H9 (cell line): ENCODE results near the gene HAND1. TPM values are rescaled to one million over a fixed set of nuclear protein-coding genes. Genes with fewer than 3 reads are reported as not detected.

Experiments
- DNase-seq: peaks from one replicate; pipeline ENCODE4 v3.0.0-alpha.2; 2017
- H2AFZ ChIP-seq: one replicate; pipeline ENCODE4 v1.6.1; 2013; ENCODE audit warnings: mild to moderate bottlenecking, low read length, control low read depth, moderate library complexity
- H2AK5ac ChIP-seq: 2 replicates; pipeline ENCODE4 v1.6.1; 2013; ENCODE audit warnings: low read length, control low read depth, mixed read lengths; ENCODE audit not compliant: insufficient read length
- H2BK120ac ChIP-seq: one replicate; pipeline ENCODE4 v1.6.1; 2013; ENCODE audit warnings: low read depth, mild to moderate bottlenecking, low read length, control low read depth, inconsistent platforms; ENCODE audit not compliant: poor library complexity, severe bottlenecking
- H2BK12ac ChIP-seq: 2 replicates; pipeline ENCODE4 v1.6.1; 2013; ENCODE audit warnings: low read length, control low read depth, mixed read lengths, low read depth; ENCODE audit not compliant: insufficient read length
- H2BK15ac ChIP-seq: 2 replicates; pipeline ENCODE4 v1.6.1; 2013; ENCODE audit warnings: low read depth, low read length, control low read depth
- H2BK20ac ChIP-seq: one replicate; pipeline ENCODE4 v1.6.1; 2013; ENCODE audit warnings: low read depth, mild to moderate bottlenecking, low read length, control low read depth, inconsistent platforms; ENCODE audit not compliant: poor library complexity, severe bottlenecking
- H2BK5ac ChIP-seq: 2 replicates; pipeline ENCODE4 v1.6.1; 2013; ENCODE audit warnings: low read length, control low read depth, mixed read lengths; ENCODE audit not compliant: insufficient read length
- H3K14ac ChIP-seq: 2 replicates; pipeline ENCODE4 v1.6.1; 2013; ENCODE audit warnings: low read length, control low read depth; ENCODE audit not compliant: insufficient read depth
- H3K18ac ChIP-seq: 2 replicates; pipeline ENCODE4 v1.6.1; 2013; ENCODE audit warnings: low read depth, mild to moderate bottlenecking, mixed read lengths, low read length, control low read depth; ENCODE audit not compliant: insufficient read length
- H3K23ac ChIP-seq: 2 replicates; pipeline ENCODE4 v1.6.1; 2013; ENCODE audit warnings: low read length, control low read depth, mixed read lengths, low read depth; ENCODE audit not compliant: insufficient read length
- H3K23me2 ChIP-seq: 2 replicates; pipeline ENCODE4 v1.6.1; 2013; ENCODE audit warnings: low read depth, mild to moderate bottlenecking, mixed read lengths, low read length, control low read depth; ENCODE audit not compliant: insufficient read length, poor library complexity, severe bottlenecking
- H3K27ac ChIP-seq: 2 replicates; pipeline ENCODE4 v1.5.1; 2013; ENCODE audit warnings: low read length, control low read depth, mixed read lengths, low read depth; ENCODE audit not compliant: insufficient read length
- H3K27me3 ChIP-seq: 2 replicates; pipeline ENCODE4 v1.6.1; 2013; ENCODE audit warnings: low read length, control low read depth, inconsistent platforms; ENCODE audit not compliant: insufficient read depth
- H3K4ac ChIP-seq: 2 replicates; pipeline ENCODE4 v1.6.1; 2013; ENCODE audit warnings: low read depth, mild to moderate bottlenecking, control low read depth, inconsistent platforms, low read length, moderate library complexity
- H3K4me1 ChIP-seq: 2 replicates; pipeline ENCODE4 v1.6.1; 2013; ENCODE audit warnings: low read length, control low read depth, inconsistent platforms; ENCODE audit not compliant: insufficient read depth
- H3K4me2 ChIP-seq: 2 replicates; pipeline ENCODE4 v1.6.1; 2013; ENCODE audit warnings: low read length, control low read depth, mixed read lengths; ENCODE audit not compliant: insufficient read length, insufficient read depth
- H3K56ac ChIP-seq: 2 replicates; pipeline ENCODE4 v1.6.1; 2013; ENCODE audit warnings: low read depth, mild to moderate bottlenecking, mixed read lengths, low read length, control low read depth; ENCODE audit not compliant: insufficient read length
- H3K79me1 ChIP-seq: 2 replicates; pipeline ENCODE4 v1.6.1; 2013; ENCODE audit warnings: low read depth, mild to moderate bottlenecking, moderate library complexity, low read length, control low read depth, inconsistent platforms; ENCODE audit not compliant: insufficient read depth, poor library complexity, severe bottlenecking
- H3K79me2 ChIP-seq: 2 replicates; pipeline ENCODE4 v1.6.1; 2013; ENCODE audit warnings: low read length, control low read depth, inconsistent platforms; ENCODE audit not compliant: insufficient read depth
- H3K9ac ChIP-seq: 2 replicates; pipeline ENCODE4 v1.6.1; 2013; ENCODE audit warnings: low read length, control low read depth, mixed read lengths; ENCODE audit not compliant: insufficient read length; ENCODE audit errors: extremely low read depth
- H3K9me3 ChIP-seq: one replicate; pipeline ENCODE4 v1.6.1; 2013; ENCODE audit warnings: low read depth, low read length, inconsistent platforms; ENCODE audit not compliant: control insufficient read depth
- H3T11ph ChIP-seq: one replicate; pipeline ENCODE4 v1.6.1; 2013; ENCODE audit warnings: mild to moderate bottlenecking, low read length, control low read depth, inconsistent platforms
- H4K20me1 ChIP-seq: one replicate; pipeline ENCODE4 v1.6.1; 2013; ENCODE audit not compliant: control insufficient read depth, insufficient read length, insufficient read depth
- H4K5ac ChIP-seq: 2 replicates; pipeline ENCODE4 v1.6.1; 2013; ENCODE audit warnings: low read depth, mild to moderate bottlenecking, mixed read lengths, low read length, control low read depth; ENCODE audit not compliant: insufficient read length
- H4K8ac ChIP-seq: replicated peaks from 2 replicates; pipeline ENCODE4 v1.6.1; 2013; ENCODE audit warnings: low read length, control low read depth, mixed read lengths, low read depth; ENCODE audit not compliant: insufficient read length
- H4K91ac ChIP-seq: 2 replicates; pipeline ENCODE4 v1.6.1; 2013; ENCODE audit warnings: low read depth, mild to moderate bottlenecking, moderate library complexity, mixed read lengths, low read length, control low read depth; ENCODE audit not compliant: insufficient read length
- H3K27ac Mint-ChIP-seq, 3 experiments: 2 replicates in 2 of 3; 3 replicates in 1 of 3; pipeline ENCODE4 v1.8.0; 2020 to 2021; ENCODE audit warnings: mixed read lengths in 3 of 3, mild to moderate bottlenecking in 1 of 3, moderate library complexity in 1 of 3
- H3K27me3 Mint-ChIP-seq: 2 replicates; pipeline ENCODE4 v1.8.0; 2021; ENCODE audit warnings: low read depth, mild to moderate bottlenecking, moderate library complexity, mixed read lengths
- H3K36me3 Mint-ChIP-seq, 3 experiments: 2 replicates in 2 of 3; 3 replicates in 1 of 3; pipeline ENCODE4 v1.8.0; 2020 to 2021; ENCODE audit warnings: low read depth in 3 of 3, mixed read lengths in 3 of 3; ENCODE audit not compliant: insufficient read depth in 1 of 3
- H3K4me1 Mint-ChIP-seq, 2 experiments: 2 replicates each; pipeline ENCODE4 v1.8.0; 2020; ENCODE audit warnings: mixed read lengths in 2 of 2
- H3K4me3 Mint-ChIP-seq, 2 experiments: 2 replicates in 1 of 2; 3 replicates in 1 of 2; pipeline ENCODE4 v1.8.0; 2020 to 2021; ENCODE audit warnings: mild to moderate bottlenecking in 2 of 2, mixed read lengths in 2 of 2, moderate library complexity in 1 of 2
- H3K9me3 Mint-ChIP-seq, 2 experiments: 2 replicates in 1 of 2; 3 replicates in 1 of 2; pipeline ENCODE4 v1.8.0; 2020; ENCODE audit warnings: mild to moderate bottlenecking in 2 of 2, mixed read lengths in 2 of 2, moderate library complexity in 1 of 2
- WGBS: extraction: QIAGEN DNeasy Blood & Tissue Kit; methylation state at CpG from one replicate; pipeline ENCODE4 v1.1.7; 2013; ENCODE audit warnings: missing lambda C conversion rate, low lambda C conversion rate, mixed read lengths; ENCODE audit not compliant: insufficient read length; ENCODE audit errors: extremely low coverage; 5-methylcytosine and 5-hydroxymethylcytosine counted together
- total RNA-seq: library from RNA; stranded (reverse); gene quantifications from 2 replicates; pipeline ENCODE4 v1.2.1, GENCODE V29; 2021
- TF ChIP-seq, protein P1 (sequence below): fragments of 200-600 bp; sonication (generic); conservative IDR thresholded peaks from 3 replicates; pipeline ENCODE4 v1.8.0; 2021; ENCODE audit warnings: antibody characterized with exemption, mild to moderate bottlenecking

The HAND1 gene
- total RNA-seq, 1 experiment from 2014 or later = not detected

DNA sequence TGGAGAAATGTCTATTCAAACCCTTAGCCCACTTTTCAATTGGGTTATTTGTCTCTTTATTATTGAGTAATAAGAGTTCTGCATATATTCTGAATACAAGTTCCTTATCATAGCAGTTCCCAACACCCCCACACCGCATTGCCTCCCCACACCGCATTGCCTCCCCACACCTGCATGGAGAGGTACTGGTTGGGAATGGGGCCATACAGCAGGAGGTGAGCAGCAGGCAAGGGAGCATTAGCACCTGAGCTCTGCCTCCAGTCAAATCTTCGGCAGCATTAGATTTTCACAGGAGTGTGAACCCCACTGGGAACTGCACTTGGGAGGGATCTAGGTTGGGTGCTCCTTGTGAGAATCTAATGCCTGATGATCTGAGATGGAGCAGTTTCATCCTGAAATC lies 42.8 kb downstream of the HAND1 start:
- no peak overlapping the region for H3K14ac ChIP-seq

More for the DNA sequence above, 42.8 kb downstream of the HAND1 start:
- Histone ChIP-seq H3K56ac (no peak overlapping the region), H3K79me1 (no peaks in the 10 kb centered on the region), H4K5ac (no peak overlapping the region), H4K20me1 (no peaks in the 10 kb centered on the region), H2AK5ac (no peak overlapping the region), H3K23ac (no peak overlapping the region), H2BK20ac (no peak overlapping the region), H2BK120ac (no peak overlapping the region), H2BK12ac (no peak overlapping the region), H3T11ph (no peak overlapping the region), H3K79me2 (no peaks in the 10 kb centered on the region), H3K27ac (no peak overlapping the region), H4K91ac (no peak overlapping the region), H3K4ac (no peak overlapping the region), H2BK5ac (no peak overlapping the region), H3K27me3 (no peaks in the 10 kb centered on the region), H3K23me2 (no peaks in the 10 kb centered on the region), H3K4me2 (no peak overlapping the region), H2AFZ (no peak overlapping the region), H3K9me3 (no peaks in the 10 kb centered on the region), H2BK15ac (no peak overlapping the region), H3K4me1 (no peaks in the 10 kb centered on the region), H3K9ac (no peak overlapping the region), H3K18ac (no peak overlapping the region), H4K8ac (no peak overlapping the region)
- DNase-seq = no peak
- no peak overlapping the region for H3K4me3 Mint-ChIP-seq
- no peaks in the 10 kb centered on the region for H3K4me1 Mint-ChIP-seq
- peaks cover 3% of the 10 kb centered on the region in 2 experiments; a peak in 4 of 5 replicates for H3K9me3 Mint-ChIP-seq
- TF ChIP-seq, protein P1, sequence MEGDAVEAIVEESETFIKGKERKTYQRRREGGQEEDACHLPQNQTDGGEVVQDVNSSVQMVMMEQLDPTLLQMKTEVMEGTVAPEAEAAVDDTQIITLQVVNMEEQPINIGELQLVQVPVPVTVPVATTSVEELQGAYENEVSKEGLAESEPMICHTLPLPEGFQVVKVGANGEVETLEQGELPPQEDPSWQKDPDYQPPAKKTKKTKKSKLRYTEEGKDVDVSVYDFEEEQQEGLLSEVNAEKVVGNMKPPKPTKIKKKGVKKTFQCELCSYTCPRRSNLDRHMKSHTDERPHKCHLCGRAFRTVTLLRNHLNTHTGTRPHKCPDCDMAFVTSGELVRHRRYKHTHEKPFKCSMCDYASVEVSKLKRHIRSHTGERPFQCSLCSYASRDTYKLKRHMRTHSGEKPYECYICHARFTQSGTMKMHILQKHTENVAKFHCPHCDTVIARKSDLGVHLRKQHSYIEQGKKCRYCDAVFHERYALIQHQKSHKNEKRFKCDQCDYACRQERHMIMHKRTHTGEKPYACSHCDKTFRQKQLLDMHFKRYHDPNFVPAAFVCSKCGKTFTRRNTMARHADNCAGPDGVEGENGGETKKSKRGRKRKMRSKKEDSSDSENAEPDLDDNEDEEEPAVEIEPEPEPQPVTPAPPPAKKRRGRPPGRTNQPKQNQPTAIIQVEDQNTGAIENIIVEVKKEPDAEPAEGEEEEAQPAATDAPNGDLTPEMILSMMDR = no peak
- no peaks in the 10 kb centered on the region; the same call in 1 of the 2 replicates for H3K27me3 Mint-ChIP-seq
- no peak overlapping the region for H3K27ac Mint-ChIP-seq
- WGBS = no CpG with 5 or more reads among the region's 3 CpGs
- H3K36me3 Mint-ChIP-seq = peaks cover 24 to 43% (median 29%) of the 10 kb centered on the region in 3 experiments
